ENCODE data around the gene C17orf114.

C17orf114 gene

DNA sequence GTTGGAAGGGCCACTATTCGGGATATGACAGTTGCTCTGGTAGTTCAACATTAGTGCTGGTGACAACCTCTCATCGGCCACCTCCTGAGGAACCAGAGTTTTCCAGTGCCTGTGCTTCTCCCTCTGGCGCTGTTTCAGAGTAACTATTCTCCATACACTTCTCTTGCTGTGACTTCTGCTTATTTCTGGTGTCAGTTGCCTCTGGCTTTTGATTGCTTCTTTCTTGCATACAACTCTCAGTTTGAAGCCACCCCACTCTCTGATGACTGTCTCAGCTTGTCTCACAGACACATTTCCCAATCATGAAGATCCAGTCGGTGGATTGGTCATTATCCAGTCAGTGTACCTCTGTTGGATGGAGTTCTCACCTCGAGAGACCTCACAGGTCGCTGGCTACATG lies 33.8 kb downstream of the C17orf114 start:
- TF ChIP-seq ZNF850 (CRISPR knock-in tag; conservative IDR thresholded peaks at IDR 0.05): no peak
- TF ChIP-seq ZMAT3 (CRISPR knock-in tag; conservative IDR thresholded peaks at IDR 0.05): no peak
- no peak for TF ChIP-seq JUN (CRISPR knock-in tag; IDR thresholded peaks at IDR 0.05)
- no peak for TF ChIP-seq ATF7 (IDR thresholded peaks at IDR 0.05)
- no peak for TF ChIP-seq ATF7 (CRISPR knock-in tag; IDR thresholded peaks at IDR 0.05)
- TF ChIP-seq SRY (CRISPR knock-in tag; IDR thresholded peaks at IDR 0.05): no peak
- no peak for TF ChIP-seq SYNCRIP (IDR thresholded peaks at IDR 0.05; ENCODE audit: insufficient read depth, low read depth, low read length)
- no peak for TF ChIP-seq BRCA1 (CRISPR knock-in tag; IDR thresholded peaks at IDR 0.05)
- TF ChIP-seq FOXO1 (CRISPR knock-in tag; IDR thresholded peaks at IDR 0.05): no peak
- H3K36me3 ChIP-seq (replicated peaks in 1 of 2; ENCODE audit: control insufficient read depth in 1 of 2, insufficient read depth in 2 of 2, low read length in 2 of 2): no peaks in the 10 kb centered on the region; a peak in 1 of 5 replicates
- no peaks in the 10 kb centered on the region for H3K9me3 ChIP-seq (ENCODE audit: low read length)
- WGBS (ENCODE audit: low lambda C conversion rate): 82% methylated on average over 6 of the region's 6 CpGs
- ChIA-PET POLR2A (no interaction called here), CTCF (ENCODE audit: low intra/inter-chr PET ratio, low total read pairs) (no interaction called here)
- intact Hi-C loops (cut with micrococcal nuclease; ENCODE audit: unreplicated experiment): no loop called here
- peak overlapping the region; percentile 22 for H2AFZ ChIP-seq (ENCODE audit: low read length)
- FAIRE-seq (no peak), ATAC-seq (no peak), DNase-seq (ENCODE audit: low spot score) (no peak)
- H3K4me2 ChIP-seq (ENCODE audit: low read depth, low read length): no peak overlapping the region
- no peaks in the 10 kb centered on the region for H4K20me1 ChIP-seq (ENCODE audit: insufficient read depth, low read length)
- in situ Hi-C loops (cut with HindIII; ENCODE audit: extremely low pct_ligation_motif_present, low pct_unique_long_range_greater_than_20kb): no loop called here
- no peak overlapping the region for H3K4me3 ChIP-seq (replicated peaks in 1 of 3; ENCODE audit: insufficient read depth in 1 of 3, low read depth in 2 of 3, low read length in 3 of 3)
- peak overlapping the region; percentile 20 for H3K27ac ChIP-seq (ENCODE audit: extremely low read length, insufficient read depth, low read length)
- peaks cover 51% of the 10 kb centered on the region for H3K4me1 ChIP-seq (ENCODE audit: insufficient read depth, low read length)
- H3K9ac ChIP-seq (ENCODE audit: insufficient read depth, low read depth, low read length): no peak overlapping the region
- H3K27me3 ChIP-seq (ENCODE audit: control insufficient read depth in 1 of 2, insufficient read depth in 2 of 2, low read length in 2 of 2): no peaks in the 10 kb centered on the region; a peak in 1 of 5 replicates
- peaks cover 20% of the 10 kb centered on the region for H3K79me2 ChIP-seq (ENCODE audit: insufficient read depth, low read length)
- no TSS peak for BruUV-seq (replicated peaks)

GRCh38 chr17:4766723-4767122 lies 35.4 kb downstream of the C17orf114 start:
- POLR2A ChIA-PET: no interaction called here
- no peak overlapping the region for H3K27ac ChIP-seq (ENCODE audit: extremely low read length, insufficient read depth, low read length)

More at GRCh38 chr17:4766723-4767122, 35.4 kb downstream of the C17orf114 start:
- over 99% methylated on average over 9 of the region's 9 CpGs for WGBS (ENCODE audit: low lambda C conversion rate)
- ATAC-seq (no peak), FAIRE-seq (no peak), DNase-seq (ENCODE audit: low spot score) (no peak)
- in situ Hi-C loops (cut with HindIII; ENCODE audit: extremely low pct_ligation_motif_present, low pct_unique_long_range_greater_than_20kb) (no loop called here), intact Hi-C loops (cut with micrococcal nuclease; ENCODE audit: unreplicated experiment) (no loop called here)
- no peaks in the 10 kb centered on the region for H3K9me3 ChIP-seq (ENCODE audit: low read length)
- no peak overlapping the region for H3K4me2 ChIP-seq (ENCODE audit: low read depth, low read length)
- peaks cover 6% of the 10 kb centered on the region for H3K79me2 ChIP-seq (ENCODE audit: insufficient read depth, low read length)
- CTCF ChIA-PET (ENCODE audit: low intra/inter-chr PET ratio, low total read pairs): no interaction called here
- no peak overlapping the region for H2AFZ ChIP-seq (ENCODE audit: low read length)
- peaks cover 55% of the 10 kb centered on the region for H3K4me1 ChIP-seq (ENCODE audit: insufficient read depth, low read length)
- no peaks in the 10 kb centered on the region for H4K20me1 ChIP-seq (ENCODE audit: insufficient read depth, low read length)
- no peaks in the 10 kb centered on the region for H3K27me3 ChIP-seq (ENCODE audit: control insufficient read depth in 1 of 2, insufficient read depth in 2 of 2, low read length in 2 of 2)
- H3K36me3 ChIP-seq (replicated peaks in 1 of 2; ENCODE audit: control insufficient read depth in 1 of 2, insufficient read depth in 2 of 2, low read length in 2 of 2): no peaks in the 10 kb centered on the region
- TF ChIP-seq FOSL2 (CRISPR knock-in tag; IDR thresholded peaks at IDR 0.05) (no peak), MLX (CRISPR knock-in tag; IDR thresholded peaks at IDR 0.05) (no peak), ZNF138 (CRISPR knock-in tag; IDR thresholded peaks at IDR 0.05; ENCODE audit: low read depth) (no peak), ZNF432 (CRISPR knock-in tag; IDR thresholded peaks at IDR 0.05; ENCODE audit: borderline replicate concordance) (no peak), HNRNPL (IDR thresholded peaks at IDR 0.05; ENCODE audit: low read depth, low read length) (no peak), TAF1 (CRISPR knock-in tag; IDR thresholded peaks at IDR 0.05) (no peak), POLR2AphosphoS5 (IDR thresholded peaks at IDR 0.05; ENCODE audit: low read depth, low read length) (no peak), ZFP62 (CRISPR knock-in tag; IDR thresholded peaks at IDR 0.05) (no peak)
- no TSS peak for BruUV-seq (replicated peaks)
- H3K9ac ChIP-seq (ENCODE audit: insufficient read depth, low read depth, low read length): no peak overlapping the region
- H3K4me3 ChIP-seq (replicated peaks in 1 of 3; ENCODE audit: insufficient read depth in 1 of 3, low read depth in 2 of 3, low read length in 3 of 3): no peak overlapping the region
